Retinal pigment epithelial cell (primary cell): ENCODE measurements around the gene SDHB.
A peak's percentile ranks its signal among the peaks of the same experiment; 100 is the strongest.

Source experiments
- DNase-seq: peaks from one replicate; pipeline ENCODE4 v3.0.0-alpha.2; 2010; ENCODE audit warnings: low read depth
- H3K4me3 ChIP-seq: 2 replicates; pipeline ENCODE4 v1.5.1; 2011; ENCODE audit warnings: mild to moderate bottlenecking, low read length, control low read depth, moderate library complexity
- TF ChIP-seq, protein P1 (sequence below): conservative IDR thresholded peaks from 2 replicates; pipeline ENCODE4 v1.5.1; 2011; ENCODE audit warnings: low read depth, low read length, control low read depth, inconsistent platforms

SDHB gene

DNA sequence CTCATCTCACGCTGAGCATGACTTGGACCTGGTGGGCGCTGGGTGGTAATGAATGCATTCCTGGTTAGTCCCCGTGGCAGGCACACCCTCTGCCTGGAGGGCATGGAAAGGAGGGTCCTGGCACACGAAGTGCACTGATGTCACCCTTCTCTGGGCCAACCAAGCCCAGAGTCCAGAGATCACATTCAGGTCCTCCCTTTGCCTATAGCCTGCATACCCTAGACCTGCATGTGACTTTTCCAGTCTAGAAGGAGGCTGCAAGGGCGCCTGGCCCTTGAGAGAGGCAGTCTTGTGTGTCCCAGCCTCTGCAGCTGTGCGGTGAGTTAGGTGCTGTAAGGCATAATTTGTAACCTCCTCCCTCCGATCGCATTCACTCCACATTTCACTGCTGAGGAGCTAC, 43.3 kb upstream of the SDHB start:
- TF ChIP-seq, protein P1, sequence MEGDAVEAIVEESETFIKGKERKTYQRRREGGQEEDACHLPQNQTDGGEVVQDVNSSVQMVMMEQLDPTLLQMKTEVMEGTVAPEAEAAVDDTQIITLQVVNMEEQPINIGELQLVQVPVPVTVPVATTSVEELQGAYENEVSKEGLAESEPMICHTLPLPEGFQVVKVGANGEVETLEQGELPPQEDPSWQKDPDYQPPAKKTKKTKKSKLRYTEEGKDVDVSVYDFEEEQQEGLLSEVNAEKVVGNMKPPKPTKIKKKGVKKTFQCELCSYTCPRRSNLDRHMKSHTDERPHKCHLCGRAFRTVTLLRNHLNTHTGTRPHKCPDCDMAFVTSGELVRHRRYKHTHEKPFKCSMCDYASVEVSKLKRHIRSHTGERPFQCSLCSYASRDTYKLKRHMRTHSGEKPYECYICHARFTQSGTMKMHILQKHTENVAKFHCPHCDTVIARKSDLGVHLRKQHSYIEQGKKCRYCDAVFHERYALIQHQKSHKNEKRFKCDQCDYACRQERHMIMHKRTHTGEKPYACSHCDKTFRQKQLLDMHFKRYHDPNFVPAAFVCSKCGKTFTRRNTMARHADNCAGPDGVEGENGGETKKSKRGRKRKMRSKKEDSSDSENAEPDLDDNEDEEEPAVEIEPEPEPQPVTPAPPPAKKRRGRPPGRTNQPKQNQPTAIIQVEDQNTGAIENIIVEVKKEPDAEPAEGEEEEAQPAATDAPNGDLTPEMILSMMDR, result no peak
- DNase-seq, result no peak
- no peak overlapping the region for H3K4me3 ChIP-seq

DNA sequence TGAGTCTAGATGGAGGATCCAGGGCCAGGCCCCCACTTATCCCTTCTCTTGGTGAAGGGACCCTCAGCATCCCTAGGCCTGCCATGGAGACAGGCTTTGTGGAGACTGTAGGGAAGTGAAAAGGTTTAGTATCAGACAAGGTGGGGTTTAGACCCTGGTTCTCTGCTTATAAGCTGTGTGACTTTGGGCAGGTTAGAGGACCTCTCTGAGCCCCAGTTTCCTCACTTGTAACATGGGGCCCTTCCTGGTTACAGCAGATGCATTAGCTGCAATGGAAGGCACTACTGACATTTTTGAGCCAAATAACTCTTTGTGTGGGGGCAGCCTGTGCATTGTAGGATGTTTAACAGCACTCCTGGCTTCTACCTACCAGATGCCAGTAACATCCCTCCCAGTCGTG, 42.8 kb upstream of the SDHB start:
- TF ChIP-seq, protein P1, result no peak
- H3K4me3 ChIP-seq, result no peak overlapping the region
- no peak for DNase-seq

DNA sequence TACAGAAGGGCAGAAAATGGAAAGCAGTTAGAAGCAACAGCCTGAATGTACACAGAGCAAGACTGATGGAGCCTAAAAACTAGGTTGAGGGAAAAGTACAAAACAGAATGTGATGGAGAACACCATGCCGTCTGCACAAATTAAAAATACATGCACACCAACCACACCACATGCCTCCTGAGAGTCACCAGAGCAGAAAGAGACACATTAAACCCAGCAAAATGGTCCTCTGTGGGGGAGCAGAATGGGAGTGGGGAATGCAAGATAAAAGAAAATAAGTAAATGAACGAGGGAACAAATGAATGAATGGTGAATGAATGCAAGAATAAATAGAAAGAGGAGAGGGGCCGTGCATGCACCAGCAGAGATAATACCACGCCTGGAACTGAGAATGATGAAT, 41.3 kb upstream of the SDHB start:
- DNase-seq, result no peak
- TF ChIP-seq, protein P1, result no peak
- H3K4me3 ChIP-seq, result no peak overlapping the region

DNA sequence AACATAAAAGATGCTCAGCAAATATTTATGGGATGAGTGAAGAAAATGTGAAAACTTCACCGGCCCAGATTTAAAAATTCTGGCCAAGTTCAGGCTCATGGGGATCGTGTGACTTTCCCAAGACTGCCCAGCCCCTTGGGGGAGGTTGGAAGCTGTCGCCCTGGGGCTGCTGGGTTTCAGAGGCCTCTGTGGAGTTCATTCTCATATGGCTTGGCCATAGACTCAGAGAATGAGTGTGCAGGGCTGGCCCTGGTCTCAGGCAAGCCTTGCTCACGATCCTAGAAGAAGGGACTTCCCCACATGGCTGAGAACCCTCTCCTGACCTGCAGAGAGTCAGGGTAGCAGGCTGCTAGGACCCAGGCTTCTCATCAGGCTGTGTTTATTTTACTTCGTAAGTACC, 40.8 kb upstream of the SDHB start:
- DNase-seq, result no peak
- TF ChIP-seq, protein P1, result no peak
- no peak overlapping the region for H3K4me3 ChIP-seq

DNA sequence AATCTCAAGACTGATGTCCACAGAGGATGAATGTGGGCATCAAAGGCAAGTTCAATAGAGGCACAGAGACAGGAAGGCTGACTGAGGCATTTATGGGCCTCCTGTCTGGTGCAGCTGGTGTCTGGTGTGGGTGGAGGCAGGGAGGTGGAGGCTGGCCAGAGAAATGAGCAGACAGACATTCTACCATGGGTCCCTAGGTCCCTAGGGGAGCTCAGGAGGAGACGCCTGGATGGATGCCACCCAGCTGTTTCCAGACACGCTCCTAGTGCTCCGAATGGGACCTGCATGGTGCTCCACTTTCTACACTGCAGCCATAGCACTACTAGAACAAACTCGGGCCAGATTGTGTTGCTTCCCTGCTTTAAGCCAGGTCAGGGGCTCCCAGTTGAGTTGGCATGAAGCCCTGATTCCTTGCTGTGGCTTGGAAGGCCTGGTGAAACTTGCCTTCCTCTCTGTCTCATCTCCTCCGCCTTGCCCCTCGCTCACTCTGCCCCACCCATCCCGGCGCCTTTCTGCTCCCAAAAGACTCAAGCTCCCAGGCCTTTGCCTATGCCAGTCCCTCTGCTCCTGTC, 40.1 kb upstream of the SDHB start:
- no peak for DNase-seq
- TF ChIP-seq, protein P1, result no peak
- no peak overlapping the region for H3K4me3 ChIP-seq

DNA sequence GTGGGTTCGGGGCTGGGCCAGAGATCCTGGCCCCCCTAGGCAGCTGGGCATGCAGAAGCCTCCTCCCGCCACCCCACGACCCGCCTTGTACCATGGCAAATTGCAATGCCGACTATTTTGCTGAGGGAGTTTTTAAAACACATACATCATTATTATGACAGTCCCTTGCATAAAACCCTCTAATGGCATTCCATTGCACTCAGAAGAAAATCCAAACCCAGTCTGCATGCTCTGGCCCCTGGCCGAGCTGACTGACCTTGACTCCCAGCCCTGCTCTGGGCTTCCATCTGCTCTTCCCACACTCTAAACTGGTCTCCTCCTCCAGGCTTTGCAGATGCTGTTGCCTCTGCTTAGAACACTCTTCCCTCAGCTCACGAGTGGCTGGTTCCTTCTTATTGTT, 37.4 kb upstream of the SDHB start:
- no peak overlapping the region for H3K4me3 ChIP-seq
- TF ChIP-seq, protein P1, result no peak

DNA sequence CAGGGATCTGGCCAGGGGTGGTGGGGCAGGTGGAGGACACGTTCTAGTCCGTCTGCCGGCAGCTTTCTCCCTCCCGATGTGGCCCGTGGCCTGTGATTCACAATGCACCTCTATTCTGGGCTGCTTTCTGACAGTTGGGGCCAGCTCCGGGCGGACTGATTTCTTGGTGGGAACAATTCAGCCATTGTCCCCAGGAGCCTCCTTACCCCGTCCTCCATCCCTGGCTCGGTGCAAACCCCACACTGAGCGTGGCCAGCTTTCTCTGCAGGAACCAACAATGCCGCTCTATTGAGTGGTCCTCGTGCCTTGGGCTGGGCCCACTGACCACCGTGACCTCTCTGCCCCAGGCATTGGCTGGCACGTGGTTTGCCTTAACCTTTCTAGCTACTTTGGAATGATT, 35.7 kb upstream of the SDHB start:
- TF ChIP-seq, protein P1, result no peak
- H3K4me3 ChIP-seq, result no peak overlapping the region
- peak; percentile 3 for DNase-seq

More for the DNA sequence above, 37.4 kb upstream of the SDHB start:
- DNase-seq, result no peak
